Measurements from ENCODE around the gene ACKR4.
A peak's percentile ranks its signal among the peaks of the same experiment; 100 is the strongest.
"Not testable (repeated sequence)": the region's sequence is repeated elsewhere in the genome, so short reads cannot be mapped to it uniquely, and the experiment has no call there.

Gene ACKR4

GRCh38 chr3:132595014-132595413, 2.1 kb upstream of the ACKR4 start:
- DNase-seq, result no peak

GRCh38 chr3:132596326-132596725, 744 bp upstream of the ACKR4 start:
- no peak for DNase-seq

- no peak for DNase-seq
Observed at GRCh38 chr3:132597660-132598059, 590 bp downstream of the ACKR4 start.

GRCh38 chr3:132598181-132598580, 1.1 kb downstream of the ACKR4 start:
- DNase-seq, result no peak

- not testable (repeated sequence) for DNase-seq
Observed at GRCh38 chr3:132600614-132601013, 3.5 kb downstream of the ACKR4 start.

GRCh38 chr3:132605374-132605792, 8.3 kb downstream of the ACKR4 start:
- DNase-seq, result no peak

GRCh38 chr3:132606085-132606484, 9.0 kb downstream of the ACKR4 start:
- DNase-seq, result no peak

GRCh38 chr3:132606620-132607019, 9.6 kb downstream of the ACKR4 start:
- DNase-seq, result not testable (repeated sequence)

GRCh38 chr3:132615301-132615700, 18.2 kb downstream of the ACKR4 start:
- DNase-seq, result not testable (repeated sequence)

GRCh38 chr3:132615881-132616280, 18.8 kb downstream of the ACKR4 start:
- no peak for DNase-seq

GRCh38 chr3:132616780-132617179, 19.7 kb downstream of the ACKR4 start:
- DNase-seq, result no peak

GRCh38 chr3:132622148-132622547, 25.1 kb downstream of the ACKR4 start:
- DNase-seq, result no peak

- DNase-seq, result no peak
Observed at GRCh38 chr3:132622761-132623160, 25.7 kb downstream of the ACKR4 start.

GRCh38 chr3:132623646-132624045, 26.6 kb downstream of the ACKR4 start:
- DNase-seq, result no peak

GRCh38 chr3:132624790-132625189, 27.7 kb downstream of the ACKR4 start:
- no peak for DNase-seq

GRCh38 chr3:132625613-132626012, 28.5 kb downstream of the ACKR4 start:
- no peak for DNase-seq

GRCh38 chr3:132626955-132627354, 29.9 kb downstream of the ACKR4 start:
- DNase-seq, result no peak

- DNase-seq, result no peak
Observed at GRCh38 chr3:132628157-132628556, 31.1 kb downstream of the ACKR4 start.

- DNase-seq, result no peak
Observed at GRCh38 chr3:132629928-132630327, 32.9 kb downstream of the ACKR4 start.

- no peak for DNase-seq
Observed at GRCh38 chr3:132630612-132631011, 33.5 kb downstream of the ACKR4 start.

- DNase-seq, result no peak
Observed at GRCh38 chr3:132635052-132635451, 38.0 kb downstream of the ACKR4 start.

- no peak for DNase-seq
Observed at GRCh38 chr3:132637590-132637989, 40.5 kb downstream of the ACKR4 start.

- DNase-seq, result no peak
Observed at GRCh38 chr3:132638706-132639105, 41.6 kb downstream of the ACKR4 start.

GRCh38 chr3:132641427-132641826, 44.4 kb downstream of the ACKR4 start:
- not testable (repeated sequence) for DNase-seq

- DNase-seq, result peak in 1 of 2 donors; percentile 60
Observed at GRCh38 chr3:132641837-132642538, 44.9 kb downstream of the ACKR4 start.
